Activated T-cell treated with anti-CD3 and anti-CD28 coated beads, Interleukin-2, amount 50 U/mL, for 24 hours (primary cell): ENCODE data around the gene BHLHE23.
"Not testable (repeated sequence)": the region's sequence is repeated elsewhere in the genome, so short reads cannot be mapped to it uniquely, and the experiment has no call there.

ENCODE experiments used
- DNase-seq: peaks from one replicate; pipeline ENCODE4 v3.0.0-alpha.2; 2020
- H3K27ac Mint-ChIP-seq: 2 replicates; pipeline ENCODE4 v1.8.0; 2020; ENCODE audit warnings: mild to moderate bottlenecking, mixed read lengths
- H3K27me3 Mint-ChIP-seq: 2 replicates; pipeline ENCODE4 v1.8.0; 2020; ENCODE audit warnings: mixed read lengths
- H3K36me3 Mint-ChIP-seq: 2 replicates; pipeline ENCODE4 v1.8.0; 2020; ENCODE audit warnings: low read depth, mixed read lengths
- H3K4me1 Mint-ChIP-seq: 2 replicates; pipeline ENCODE4 v1.8.0; 2020; ENCODE audit warnings: low read depth, mixed read lengths
- H3K4me3 Mint-ChIP-seq: 2 replicates; pipeline ENCODE4 v1.8.0; 2020; ENCODE audit warnings: mild to moderate bottlenecking, moderate library complexity, mixed read lengths
- H3K9me3 Mint-ChIP-seq: 2 replicates; pipeline ENCODE4 v1.8.0; 2020; ENCODE audit warnings: mixed read lengths

Gene BHLHE23

GRCh38 chr20:62964700-62965099, 42.1 kb downstream of the BHLHE23 start:
- no peaks in the 10 kb centered on the region for H3K27me3 Mint-ChIP-seq
- no peak for DNase-seq
- H3K36me3 Mint-ChIP-seq = peaks cover 19% of the 10 kb centered on the region
- no peak overlapping the region for H3K4me3 Mint-ChIP-seq
- no peak overlapping the region for H3K27ac Mint-ChIP-seq
- no peaks in the 10 kb centered on the region for H3K9me3 Mint-ChIP-seq
- peaks cover 3% of the 10 kb centered on the region for H3K4me1 Mint-ChIP-seq

GRCh38 chr20:62963614-62964397, 43.0 kb downstream of the BHLHE23 start:
- H3K4me3 Mint-ChIP-seq = no peak overlapping the region
- no peaks in the 10 kb centered on the region for H3K9me3 Mint-ChIP-seq
- H3K27me3 Mint-ChIP-seq = no peaks in the 10 kb centered on the region
- H3K27ac Mint-ChIP-seq = no peak overlapping the region
- H3K36me3 Mint-ChIP-seq = peaks cover 20% of the 10 kb centered on the region
- no peak for DNase-seq
- peaks cover 4% of the 10 kb centered on the region for H3K4me1 Mint-ChIP-seq

GRCh38 chr20:62962891-62963613, 43.7 kb downstream of the BHLHE23 start:
- DNase-seq = no peak
- no peak overlapping the region for H3K4me3 Mint-ChIP-seq
- H3K27me3 Mint-ChIP-seq = no peaks in the 10 kb centered on the region
- H3K36me3 Mint-ChIP-seq = peaks cover 22% of the 10 kb centered on the region
- no peaks in the 10 kb centered on the region for H3K9me3 Mint-ChIP-seq
- no peak overlapping the region for H3K27ac Mint-ChIP-seq
- peaks cover 4% of the 10 kb centered on the region for H3K4me1 Mint-ChIP-seq

GRCh38 chr20:62962221-62962879, 44.4 kb downstream of the BHLHE23 start:
- Mint-ChIP-seq H3K27me3 (no peaks in the 10 kb centered on the region), H3K4me1 (peaks cover 4% of the 10 kb centered on the region), H3K4me3 (no peak overlapping the region), H3K27ac (no peak overlapping the region), H3K9me3 (no peaks in the 10 kb centered on the region), H3K36me3 (peaks cover 28% of the 10 kb centered on the region)
- DNase-seq = no peak

- Mint-ChIP-seq H3K36me3 (peaks cover 30% of the 10 kb centered on the region), H3K4me3 (no peak overlapping the region), H3K27ac (no peak overlapping the region), H3K9me3 (no peaks in the 10 kb centered on the region), H3K4me1 (peaks cover 4% of the 10 kb centered on the region), H3K27me3 (no peaks in the 10 kb centered on the region)
- DNase-seq = no peak
Measured at GRCh38 chr20:62961799-62962198, 45.0 kb downstream of the BHLHE23 start.

- Mint-ChIP-seq H3K36me3 (peaks cover 35% of the 10 kb centered on the region), H3K4me3 (no peak overlapping the region), H3K9me3 (no peaks in the 10 kb centered on the region), H3K27me3 (no peaks in the 10 kb centered on the region), H3K27ac (no peak overlapping the region), H3K4me1 (peaks cover 4% of the 10 kb centered on the region)
- no peak for DNase-seq
Measured at GRCh38 chr20:62961310-62961783, 45.4 kb downstream of the BHLHE23 start.

GRCh38 chr20:62960446-62961309, 46.1 kb downstream of the BHLHE23 start:
- not testable (repeated sequence) for H3K4me3 Mint-ChIP-seq, DNase-seq, H3K9me3 Mint-ChIP-seq, H3K27ac Mint-ChIP-seq, H3K27me3 Mint-ChIP-seq, H3K4me1 Mint-ChIP-seq
- peaks cover 39% of the 10 kb centered on the region for H3K36me3 Mint-ChIP-seq

- H3K27me3 Mint-ChIP-seq = no peaks in the 10 kb centered on the region
- H3K9me3 Mint-ChIP-seq = no peaks in the 10 kb centered on the region
- no peak for DNase-seq
- H3K36me3 Mint-ChIP-seq = peaks cover 38% of the 10 kb centered on the region
- H3K4me3 Mint-ChIP-seq = no peak overlapping the region
- no peak overlapping the region for H3K27ac Mint-ChIP-seq
- H3K4me1 Mint-ChIP-seq = peaks cover 4% of the 10 kb centered on the region
Measured at GRCh38 chr20:62959998-62960436, 46.7 kb downstream of the BHLHE23 start.

- Mint-ChIP-seq H3K36me3 (peaks cover 35% of the 10 kb centered on the region), H3K9me3 (no peaks in the 10 kb centered on the region), H3K27me3 (no peaks in the 10 kb centered on the region), H3K27ac (no peak overlapping the region), H3K4me1 (peaks cover 10% of the 10 kb centered on the region), H3K4me3 (no peak overlapping the region)
- DNase-seq = no peak
Measured at GRCh38 chr20:62959101-62959971, 47.4 kb downstream of the BHLHE23 start.

GRCh38 chr20:62958388-62959100, 48.2 kb downstream of the BHLHE23 start:
- Mint-ChIP-seq H3K4me3 (no peak overlapping the region), H3K27ac (no peak overlapping the region), H3K36me3 (peaks cover 30% of the 10 kb centered on the region), H3K9me3 (no peaks in the 10 kb centered on the region), H3K27me3 (no peaks in the 10 kb centered on the region), H3K4me1 (peaks cover 17% of the 10 kb centered on the region)
- DNase-seq = no peak

GRCh38 chr20:62957136-62958117, 49.3 kb downstream of the BHLHE23 start:
- no peak for DNase-seq
- no peaks in the 10 kb centered on the region for H3K9me3 Mint-ChIP-seq
- H3K4me1 Mint-ChIP-seq = peaks cover 23% of the 10 kb centered on the region

More at GRCh38 chr20:62957136-62958117, 49.3 kb downstream of the BHLHE23 start:
- Mint-ChIP-seq H3K4me3 (no peak overlapping the region), H3K36me3 (peaks cover 27% of the 10 kb centered on the region), H3K27ac (no peak overlapping the region), H3K27me3 (no peaks in the 10 kb centered on the region)
